ENCODE measurements around the gene AMER3. TPM values are rescaled to one million over a fixed set of nuclear protein-coding genes. Genes with fewer than 3 reads are reported as not detected.

AMER3 gene
- total RNA-seq, 4 donors from 2014 or later, result not detected

DNA sequence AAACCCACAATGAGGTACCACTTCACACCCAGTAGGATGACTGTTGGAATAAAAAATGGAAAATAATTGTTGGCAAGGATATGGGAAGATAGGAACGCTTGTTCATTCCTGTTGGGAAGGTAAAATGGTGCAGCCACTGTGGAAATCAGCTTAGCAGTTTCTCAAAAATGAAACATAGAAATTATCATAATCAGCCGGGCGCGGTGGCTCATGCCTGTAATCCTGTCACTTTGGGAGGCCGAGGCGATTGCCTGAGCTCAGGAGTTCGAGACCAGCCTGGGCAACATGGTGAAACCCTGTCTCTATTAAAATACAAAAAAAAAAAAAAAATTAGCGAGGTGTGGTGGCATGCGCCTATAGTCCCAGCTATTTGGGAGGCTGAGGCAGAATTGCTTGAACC lies 23.4 kb downstream of the AMER3 start:
- intact Hi-C loops (cut with DNase I; ENCODE audit: low total_unique reads), result no loop called here
- DNase-seq (ENCODE audit: low spot score in 2 of 2), result peak in 1 of 2 donors; percentile 12
- H3K4me3 ChIP-seq (ENCODE audit: low read depth, poor library complexity, severe bottlenecking), result no peak overlapping the region
- 80 to 90% methylated on average over 9 of the region's 9 CpGs for WGBS, 2 donors
- TF ChIP-seq POLR2A (IDR thresholded peaks at IDR 0.05) (no peak), CTCF (IDR thresholded peaks at IDR 0.05) (no peak)

- WGBS, 2 donors, result 73 to 88% methylated on average over 12 of the region's 12 CpGs
- H3K4me3 ChIP-seq (ENCODE audit: low read depth, poor library complexity, severe bottlenecking), result no peak overlapping the region
- no peak for TF ChIP-seq CTCF (IDR thresholded peaks at IDR 0.05)
- no peak for TF ChIP-seq POLR2A (IDR thresholded peaks at IDR 0.05)
- intact Hi-C loops (cut with DNase I; ENCODE audit: low total_unique reads), result no loop called here
- no peak for DNase-seq (ENCODE audit: low spot score in 2 of 2)
Measured at GRCh38 chr2:130785466-130786055, 30.2 kb downstream of the AMER3 start.

- intact Hi-C loops (cut with DNase I; ENCODE audit: low total_unique reads), result no loop called here
- no peak for DNase-seq (ENCODE audit: low spot score in 2 of 2)
- no peak overlapping the region for H3K4me3 ChIP-seq (ENCODE audit: low read depth, poor library complexity, severe bottlenecking)
- TF ChIP-seq CTCF (IDR thresholded peaks at IDR 0.05) (no peak), POLR2A (IDR thresholded peaks at IDR 0.05) (no peak)
- WGBS, 2 donors, result 92 to 93% methylated on average over 6 of the region's 6 CpGs
Measured at GRCh38 chr2:130786076-130786475, 30.7 kb downstream of the AMER3 start.

DNA sequence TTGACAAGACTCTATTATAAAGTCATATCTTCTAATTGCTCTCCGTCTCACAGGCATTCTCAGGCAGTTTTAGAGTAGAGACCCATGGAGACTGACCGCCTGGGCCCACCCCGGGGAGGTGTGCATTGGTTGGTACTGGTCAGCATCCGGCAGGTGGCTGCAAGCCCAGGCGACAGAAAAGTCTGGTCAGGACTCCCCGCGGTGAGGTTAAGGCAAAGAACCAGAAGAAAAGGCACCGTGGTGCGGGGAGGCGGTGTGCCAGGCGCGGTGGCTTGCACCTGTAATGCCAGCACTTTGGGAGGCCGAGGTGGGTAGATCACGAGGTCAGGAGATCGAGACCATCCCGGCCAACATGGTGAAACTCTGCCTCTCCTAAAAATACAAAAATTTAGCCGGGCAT lies 32.5 kb downstream of the AMER3 start:
- no peak for TF ChIP-seq POLR2A (IDR thresholded peaks at IDR 0.05)
- TF ChIP-seq CTCF (IDR thresholded peaks at IDR 0.05), result no peak
- DNase-seq (ENCODE audit: low spot score in 2 of 2), result no peak
- 84 to 92% methylated on average over 17 of the region's 17 CpGs for WGBS, 2 donors
- no peak overlapping the region for H3K4me3 ChIP-seq (ENCODE audit: low read depth, poor library complexity, severe bottlenecking)
- intact Hi-C loops (cut with DNase I; ENCODE audit: low total_unique reads), result no loop called here

GRCh38 chr2:130790312-130790711 lies 35.0 kb downstream of the AMER3 start:
- H3K4me3 ChIP-seq (ENCODE audit: low read depth, poor library complexity, severe bottlenecking), result no peak overlapping the region
- TF ChIP-seq CTCF (IDR thresholded peaks at IDR 0.05), result no peak
- TF ChIP-seq POLR2A (IDR thresholded peaks at IDR 0.05), result no peak
- WGBS, 2 donors, result 55 to 66% methylated on average over 2 of the region's 2 CpGs
- DNase-seq (ENCODE audit: low spot score in 2 of 2), result peak in 1 of 2 donors; percentile 32
- intact Hi-C loops (cut with DNase I; ENCODE audit: low total_unique reads), result no loop called here

Measured in lower leg skin (tissue), 4 donors.